Hematopoietic multipotent progenitor cell treated with erythropoietin and hydrocortisone succinate and interleukin-3 and kit ligand, for 17 days (in vitro differentiated cells): ENCODE results near the gene MAGI2.

Experiments
- DNase-seq: peaks from one replicate; pipeline ENCODE4 v3.0.0-alpha.2; 2015; ENCODE audit warnings: low spot score

The MAGI2 gene

DNA sequence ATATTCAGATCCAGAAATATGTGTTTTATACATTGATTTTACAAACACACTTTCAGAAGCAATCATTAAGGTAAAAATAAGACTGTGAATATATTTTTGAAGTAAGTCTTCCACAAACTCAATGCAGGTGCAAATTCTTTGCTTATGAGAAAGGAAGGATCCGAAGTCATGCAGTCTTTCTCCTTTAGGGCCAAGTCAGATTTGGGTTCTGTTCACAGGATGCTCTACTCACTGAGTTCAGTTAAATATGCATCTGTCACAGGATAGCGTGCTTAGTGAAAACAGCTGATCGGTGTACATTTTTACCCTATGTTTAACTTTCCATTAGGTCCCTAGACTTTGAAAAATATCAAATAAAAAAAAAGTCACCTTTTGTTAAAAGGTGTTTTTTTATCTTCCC is 1046.4 kb downstream of the MAGI2 start:
- DNase-seq: no peak

DNA sequence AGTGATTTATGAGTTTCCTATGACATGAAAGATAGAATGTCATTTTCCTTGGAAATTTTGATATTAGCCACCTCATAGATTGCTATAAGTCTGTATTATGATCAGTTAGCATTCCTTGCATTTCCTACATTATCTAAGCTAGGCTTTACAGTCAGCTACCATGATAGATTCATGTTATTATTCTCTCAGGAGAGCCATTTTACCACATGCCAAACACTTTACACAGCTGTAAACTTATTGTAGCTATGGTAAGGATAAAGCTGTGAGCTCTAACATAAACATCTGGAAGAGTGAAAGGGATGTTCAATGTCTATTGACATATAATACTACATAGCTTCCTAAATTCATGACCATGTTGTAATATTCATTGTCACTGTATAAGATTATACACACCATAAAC is 1046.9 kb downstream of the MAGI2 start:
- DNase-seq: no peak

DNA sequence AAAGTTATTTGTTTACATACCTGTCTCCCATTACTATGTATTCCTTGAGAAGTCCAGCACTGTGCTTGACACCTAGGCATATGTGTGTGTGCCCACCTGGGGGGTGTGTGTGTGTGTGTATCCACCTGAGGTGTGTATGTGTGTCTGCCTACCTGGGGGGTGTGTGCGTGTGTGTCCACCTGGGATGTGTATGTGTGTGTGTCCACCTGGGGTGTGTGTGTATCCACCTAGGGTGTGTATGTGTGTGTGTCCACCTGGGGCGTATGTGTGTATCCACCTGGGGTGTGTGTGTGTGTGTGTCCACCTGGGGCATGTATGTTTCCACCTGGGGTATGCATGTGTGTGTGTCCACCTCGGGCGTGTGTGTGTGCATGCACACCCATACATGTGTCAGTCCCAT is 1051.4 kb downstream of the MAGI2 start:
- DNase-seq: no peak

DNA sequence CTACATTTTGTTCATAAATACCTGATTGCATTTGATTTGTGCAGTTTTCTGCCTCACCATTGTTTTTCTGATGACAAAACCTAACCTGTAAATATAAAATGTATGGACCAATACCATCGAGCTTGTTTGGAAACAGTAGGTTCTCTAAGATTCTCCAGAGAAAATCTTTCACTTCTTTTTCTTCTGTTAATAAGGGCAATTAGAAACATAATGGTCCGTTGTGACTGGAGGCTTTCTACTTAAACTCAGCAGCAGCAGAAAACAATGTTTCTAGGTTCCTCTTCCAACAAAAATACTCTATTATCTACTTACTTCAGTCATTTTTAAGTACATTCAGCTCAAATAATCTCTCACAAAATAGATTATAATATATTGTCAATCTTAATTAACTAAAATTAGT is 1053.4 kb downstream of the MAGI2 start:
- DNase-seq: no peak

DNA sequence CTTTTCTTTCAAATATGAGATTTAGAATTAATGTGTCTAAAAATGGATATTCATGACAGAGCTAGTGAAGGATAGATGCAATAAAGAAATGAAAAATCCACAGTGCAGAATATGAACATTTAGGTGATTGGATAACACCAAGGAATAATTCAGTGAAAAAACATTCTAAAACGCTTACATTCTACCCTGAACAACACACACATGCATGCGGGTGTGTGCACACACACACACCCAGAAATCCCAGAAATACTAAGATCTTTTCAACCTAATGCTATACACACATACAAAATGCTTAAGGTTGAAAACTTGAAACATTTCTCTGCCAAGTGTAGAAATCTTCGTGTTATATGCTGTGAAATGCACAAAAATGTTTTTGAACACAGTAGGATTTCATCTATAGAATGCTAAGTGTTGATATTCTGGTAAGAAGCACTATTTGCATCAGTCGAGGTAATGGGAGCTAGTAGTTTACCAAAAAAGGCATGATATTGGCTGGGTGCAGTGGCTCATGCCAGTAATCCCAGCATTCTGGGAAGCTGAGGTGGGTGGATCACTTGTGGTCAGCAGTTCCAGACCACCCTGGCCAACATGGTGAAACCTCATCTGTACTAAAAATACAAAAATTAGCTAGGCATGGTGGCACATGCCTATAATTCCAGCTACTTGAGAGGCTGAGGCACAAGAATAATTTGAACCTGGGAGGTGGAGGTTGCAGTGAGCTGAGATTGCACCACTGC is 1054.3 kb downstream of the MAGI2 start:
- DNase-seq: no peak

DNA sequence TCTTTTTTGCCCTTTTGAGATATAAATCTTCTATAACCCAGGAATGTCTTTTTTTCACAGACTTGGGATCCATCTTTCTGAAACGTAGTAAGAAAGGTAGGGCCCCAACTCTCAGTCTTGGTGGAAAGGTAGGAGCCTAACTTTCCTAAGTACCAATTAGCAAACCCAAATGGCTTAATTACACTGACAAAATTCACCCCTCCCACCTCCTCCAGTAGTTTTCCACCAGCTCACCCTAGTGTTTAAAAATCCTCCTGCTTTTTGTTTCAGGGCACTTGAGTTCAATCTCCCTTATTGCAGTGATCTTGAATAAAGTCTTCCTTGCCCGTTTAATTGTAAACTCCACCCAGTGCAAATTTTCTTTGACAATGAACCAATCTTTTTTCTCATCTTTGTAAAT is 1054.9 kb downstream of the MAGI2 start:
- no peak for DNase-seq

DNA sequence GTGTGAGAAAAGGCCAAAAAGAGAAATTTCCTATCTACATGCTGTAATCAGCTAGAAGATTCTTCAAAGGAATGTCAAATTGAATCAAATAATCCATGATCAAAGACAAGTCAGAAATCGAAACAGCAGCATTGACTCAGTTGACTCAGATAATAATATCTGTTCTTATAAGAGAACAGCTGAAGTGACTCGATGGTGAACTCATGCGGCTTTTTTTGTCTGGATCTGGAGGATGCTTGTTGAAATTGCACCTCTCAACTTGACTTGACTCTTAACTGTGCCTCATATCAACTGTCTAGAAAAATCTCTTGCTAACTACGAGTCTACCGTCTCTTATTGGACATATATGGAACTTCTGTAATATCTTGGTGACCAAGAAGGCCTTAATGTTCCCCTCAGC is 1055.4 kb downstream of the MAGI2 start:
- no peak for DNase-seq

DNA sequence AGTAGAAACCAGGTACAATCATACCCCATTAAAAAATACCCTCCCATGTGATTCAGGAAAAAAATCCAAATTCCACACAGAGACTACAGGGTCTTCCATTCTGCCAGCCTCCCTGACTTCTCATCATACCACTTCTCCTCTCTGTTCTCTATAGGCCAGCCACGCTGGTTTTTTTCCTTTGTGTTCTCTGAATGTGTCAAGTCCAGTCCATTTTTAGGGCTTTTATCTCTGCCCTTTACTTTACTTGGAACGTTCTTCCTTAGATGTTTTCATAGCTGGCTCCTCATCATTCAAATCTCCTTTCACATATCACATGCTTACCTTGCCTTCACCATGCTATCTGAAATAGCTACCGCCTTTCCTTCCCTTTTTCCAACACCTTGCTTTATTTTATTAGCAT is 1057.3 kb downstream of the MAGI2 start:
- DNase-seq: no peak

DNA sequence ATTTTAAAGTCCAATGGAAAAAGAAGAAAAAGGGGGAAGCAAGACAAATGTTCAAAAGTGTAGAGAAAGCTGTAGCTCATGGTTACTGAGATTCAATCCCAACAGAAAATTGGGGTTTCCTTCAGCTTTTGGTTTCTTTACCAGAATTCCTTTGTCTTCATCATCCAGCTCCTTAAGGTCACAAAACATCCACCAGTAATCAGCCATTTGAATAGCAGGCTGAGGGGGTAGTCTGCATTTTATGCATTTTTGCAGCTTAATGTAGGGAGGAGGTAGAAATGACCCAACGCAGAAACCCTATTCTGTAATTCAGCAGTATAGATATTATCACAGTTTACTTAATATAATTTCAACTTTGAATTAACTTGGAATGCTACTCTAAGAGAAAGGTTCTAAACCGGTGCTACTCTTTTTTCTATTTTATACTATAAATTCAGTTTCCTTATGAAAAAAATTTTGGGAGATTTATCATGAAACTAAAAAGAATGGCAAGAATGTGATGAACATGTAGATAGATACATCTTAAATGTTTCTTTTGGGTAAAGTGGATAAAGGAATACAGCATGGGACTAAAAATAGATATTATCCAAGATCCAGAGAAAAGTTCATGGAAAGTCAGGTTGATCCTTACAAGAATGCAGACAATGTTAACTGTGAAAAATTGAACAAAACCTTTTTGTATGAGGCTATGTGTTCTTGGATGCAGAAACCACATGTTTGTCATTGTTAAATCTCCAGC is 1058.0 kb downstream of the MAGI2 start:
- DNase-seq: no peak

DNA sequence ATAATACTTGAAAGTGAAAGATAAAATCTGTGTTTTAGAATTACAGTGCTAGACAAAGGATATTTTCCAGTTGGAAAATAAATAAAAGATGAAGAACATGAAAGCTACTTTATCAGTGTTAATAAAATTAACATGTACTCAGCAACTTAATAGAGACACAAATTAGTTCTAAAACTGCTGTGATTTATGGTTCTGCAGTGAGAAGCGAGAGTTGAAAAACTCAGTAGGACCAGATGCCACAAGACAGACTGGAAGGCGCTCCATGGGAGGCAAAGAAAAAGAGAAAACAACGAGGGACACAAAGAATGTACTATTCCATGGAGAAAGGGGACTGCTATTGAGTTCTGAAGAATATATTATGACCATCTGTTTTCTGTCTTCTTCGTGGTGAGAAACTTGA is 1064.4 kb downstream of the MAGI2 start:
- DNase-seq: no peak

DNA sequence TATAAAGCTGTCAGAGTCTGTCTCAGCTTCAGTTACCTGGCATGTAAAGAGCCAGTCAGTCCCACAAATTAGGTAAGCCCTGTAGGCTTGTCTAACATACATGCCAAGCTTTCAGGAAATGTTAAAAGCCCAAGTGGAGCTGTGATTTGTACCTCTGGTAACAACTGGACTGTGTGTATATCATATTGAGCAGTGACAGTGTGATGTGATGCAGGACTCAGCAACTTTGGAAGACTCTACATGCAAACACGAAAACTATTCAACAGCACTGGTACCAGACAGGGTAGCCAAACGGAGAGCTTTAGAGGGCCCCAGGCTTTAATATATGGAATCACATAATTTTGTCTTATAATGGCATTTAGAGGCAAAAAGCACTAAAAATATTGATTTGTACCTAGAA is 1066.9 kb downstream of the MAGI2 start:
- DNase-seq: no peak

DNA sequence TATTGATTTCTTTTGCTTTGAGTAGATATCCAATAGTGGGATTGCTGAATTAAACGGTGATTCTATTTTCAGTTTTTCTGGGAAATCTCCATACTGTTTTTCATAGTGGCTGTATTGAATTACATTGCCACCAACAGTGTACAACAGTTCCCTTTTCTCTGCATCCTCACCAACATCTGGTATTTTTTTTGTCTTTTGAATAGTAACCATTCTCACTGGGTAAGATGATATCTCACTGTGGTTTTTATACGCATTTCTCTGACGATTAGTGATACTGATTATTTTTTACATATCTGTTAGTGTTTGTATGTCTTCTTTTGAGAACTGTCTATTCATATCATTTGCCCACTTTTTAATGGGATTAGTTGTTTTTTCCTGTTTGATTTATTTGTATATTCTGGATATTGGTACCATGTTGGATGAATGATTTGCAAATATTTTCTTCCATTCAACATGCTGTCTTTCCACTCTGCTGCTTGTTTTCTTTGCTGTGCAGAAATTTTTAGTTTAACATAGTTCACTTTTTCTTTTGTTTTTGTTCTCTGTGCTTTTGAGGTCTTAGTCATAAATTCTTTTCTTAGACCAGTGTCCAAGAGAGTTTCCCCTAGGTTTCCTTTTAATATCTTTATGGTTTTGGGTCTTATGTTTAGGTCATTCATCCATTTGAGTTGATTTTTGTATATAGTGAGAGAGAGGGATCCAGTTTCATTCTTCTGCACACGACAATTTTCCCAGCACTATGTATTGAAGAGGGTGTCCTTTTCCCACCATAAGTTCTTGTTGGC is 1070.2 kb downstream of the MAGI2 start:
- no peak for DNase-seq

DNA sequence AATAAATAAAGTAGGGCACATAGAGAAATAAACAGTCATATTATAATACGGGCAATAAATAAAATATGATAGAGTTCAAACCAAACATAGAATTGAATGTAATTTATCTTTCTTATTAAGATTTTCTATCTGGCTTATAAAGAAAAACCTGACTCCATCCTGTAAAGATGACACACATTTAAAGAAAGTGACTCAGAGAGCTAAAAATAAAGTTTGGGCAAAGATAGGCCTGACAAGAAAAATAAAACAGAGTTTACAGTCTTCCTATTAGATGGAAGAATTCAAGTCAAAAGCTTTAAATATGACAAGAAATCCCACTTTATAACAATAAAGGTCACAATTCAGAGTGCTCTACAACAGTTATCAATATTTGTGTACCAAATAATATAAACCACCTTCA is 1074.3 kb downstream of the MAGI2 start:
- DNase-seq: no peak

DNA sequence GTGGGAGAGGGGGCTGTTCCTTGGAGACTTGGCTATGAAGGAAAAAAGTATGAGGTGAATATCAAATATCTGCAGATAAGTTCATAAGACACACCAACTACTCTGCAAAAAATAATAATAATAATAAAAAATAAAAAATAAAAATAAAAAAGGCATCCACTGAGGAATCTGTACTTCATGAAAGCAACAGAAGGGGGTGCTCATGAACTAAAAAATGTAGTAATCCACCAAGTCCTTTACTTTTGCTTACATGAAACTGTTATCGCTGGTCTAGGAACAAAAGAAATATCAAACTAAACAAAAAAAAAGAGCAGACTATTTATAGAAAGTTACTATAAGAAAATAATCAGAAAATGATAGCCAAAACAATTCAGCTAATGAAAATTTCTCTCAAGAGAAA is 1075.9 kb downstream of the MAGI2 start:
- DNase-seq: no peak

DNA sequence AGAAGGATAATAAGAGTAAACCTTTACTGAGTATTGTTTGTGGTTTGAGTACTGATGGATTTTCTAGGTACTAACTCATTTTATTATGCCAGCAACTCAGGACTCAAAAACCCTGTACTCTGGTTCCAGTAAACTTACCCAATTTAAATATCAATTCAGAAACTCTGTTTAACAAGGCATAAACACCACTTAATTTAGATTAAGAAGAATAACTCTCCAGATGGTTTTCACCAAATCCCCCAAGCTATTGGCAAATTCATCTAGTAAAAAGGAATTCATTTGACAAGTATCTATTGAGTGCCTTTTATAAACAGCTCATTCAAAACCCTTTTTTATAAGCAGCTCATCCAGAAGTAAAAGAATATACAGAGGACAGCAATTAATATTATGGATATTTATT is 1082.5 kb downstream of the MAGI2 start:
- DNase-seq: no peak

DNA sequence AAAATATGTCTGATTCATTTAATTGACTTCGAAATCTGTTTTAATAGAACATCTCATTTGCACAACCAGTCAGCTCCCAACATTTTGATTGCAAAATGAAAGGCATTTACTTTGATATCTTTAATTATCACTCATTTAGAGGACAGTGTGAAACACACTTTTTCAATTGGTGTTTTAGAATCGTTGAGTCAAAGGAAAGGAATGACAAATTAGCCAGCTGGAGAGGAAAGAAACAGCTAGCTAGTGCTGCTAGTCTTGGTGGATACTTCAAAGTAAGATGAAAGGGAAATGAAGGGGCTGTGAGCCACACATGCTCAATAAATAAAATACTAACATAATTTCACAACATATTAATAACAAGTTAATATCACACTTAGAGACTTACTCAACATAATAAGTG is 1084.7 kb downstream of the MAGI2 start:
- no peak for DNase-seq

DNA sequence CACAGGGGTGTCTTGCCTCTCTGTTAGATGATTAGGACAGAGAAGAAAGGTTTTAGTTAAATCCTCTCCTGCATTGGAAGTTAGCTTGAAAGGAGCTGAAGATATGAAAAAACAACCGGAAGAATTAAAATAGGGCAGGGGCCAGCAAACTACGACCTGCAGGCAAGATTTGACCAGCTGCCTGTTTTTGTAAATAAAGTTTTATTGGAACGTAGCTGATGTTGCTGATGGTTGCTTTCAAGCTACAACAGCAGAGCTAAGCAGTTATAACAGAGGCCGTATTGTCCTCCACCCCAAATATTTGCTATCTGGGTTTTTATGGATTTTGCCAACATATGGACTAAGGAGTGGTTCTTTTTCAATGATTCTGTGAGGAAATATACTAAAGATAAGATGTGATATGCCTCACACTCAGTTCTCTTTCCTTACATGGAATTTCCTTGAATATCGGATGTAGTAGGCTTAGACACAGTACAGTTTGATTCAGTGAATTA is 1086.1 kb downstream of the MAGI2 start:
- DNase-seq: no peak

DNA sequence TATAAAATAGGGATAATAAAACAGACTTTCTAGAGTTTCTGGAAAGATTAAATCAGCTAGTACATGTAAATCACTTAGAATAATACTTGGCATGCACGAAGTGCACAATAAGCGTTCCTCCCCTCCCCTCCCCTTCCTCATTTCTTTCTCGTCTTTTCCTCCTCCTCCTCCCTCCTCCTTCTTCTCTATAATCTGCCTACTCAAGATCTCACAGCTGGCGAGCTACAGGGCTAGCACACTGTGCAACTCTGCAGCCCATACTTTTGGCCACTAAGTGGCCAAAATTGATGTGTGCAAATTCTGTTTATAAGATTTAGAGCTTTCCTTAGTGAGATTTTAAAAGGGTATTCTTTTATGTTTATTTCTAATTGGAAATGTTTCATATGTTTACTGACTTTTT is 1089.6 kb downstream of the MAGI2 start:
- DNase-seq: no peak

DNA sequence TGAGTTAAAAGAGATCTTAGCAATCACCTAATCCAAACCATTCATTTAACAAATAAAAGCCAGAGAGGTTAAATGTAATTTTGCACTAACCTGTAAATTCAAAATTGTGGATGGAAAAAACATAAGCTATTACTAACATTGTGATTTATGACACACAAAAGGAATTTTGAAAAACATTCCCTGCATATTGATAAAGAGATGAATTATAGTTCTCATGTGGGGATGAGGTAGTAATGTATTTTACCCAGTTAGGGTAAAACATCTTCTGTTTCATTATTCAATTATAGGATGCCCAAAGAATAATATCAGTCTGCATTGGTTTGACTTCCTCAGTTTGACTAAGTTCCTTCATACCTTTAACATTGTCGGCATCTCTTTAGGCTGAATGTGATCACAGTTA is 1093.6 kb downstream of the MAGI2 start:
- DNase-seq: no peak

DNA sequence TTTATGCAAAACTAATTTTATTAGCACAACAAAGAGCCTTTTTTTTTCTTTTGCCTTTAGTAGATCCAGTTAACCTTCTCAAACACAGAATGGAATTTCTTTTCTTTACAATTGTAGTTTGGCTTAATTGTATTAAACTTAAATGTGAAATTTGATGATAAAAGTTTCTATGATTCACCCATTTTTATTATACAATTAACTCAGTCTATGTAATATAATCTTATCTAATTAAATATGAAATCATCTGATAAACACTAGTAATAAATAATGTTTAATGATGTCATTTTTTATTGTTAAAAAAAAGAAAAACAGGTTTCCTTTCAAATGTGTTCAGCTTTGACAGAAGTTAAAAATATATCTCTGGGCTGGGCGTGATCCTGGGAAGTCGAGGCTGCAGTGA is 1095.8 kb downstream of the MAGI2 start:
- no peak for DNase-seq

DNA sequence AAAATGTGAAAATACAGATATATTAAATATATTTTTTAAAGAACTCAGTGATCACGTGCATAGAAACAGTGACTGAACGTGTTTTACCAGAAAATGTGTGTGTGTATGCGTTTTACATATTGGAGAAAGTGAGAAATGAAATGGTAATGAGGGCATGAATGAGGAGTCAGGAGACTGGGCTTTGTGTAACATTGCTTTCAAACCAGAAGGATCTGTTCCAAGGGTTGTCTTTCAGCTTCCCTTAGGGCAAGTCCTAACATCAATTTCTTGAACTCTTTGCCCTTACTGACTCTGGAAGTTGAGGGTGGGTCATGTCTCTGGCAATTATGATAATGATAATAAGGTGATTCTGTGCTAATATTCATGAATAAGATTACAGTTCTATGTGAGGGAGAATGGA is 1097.6 kb downstream of the MAGI2 start:
- DNase-seq: no peak

DNA sequence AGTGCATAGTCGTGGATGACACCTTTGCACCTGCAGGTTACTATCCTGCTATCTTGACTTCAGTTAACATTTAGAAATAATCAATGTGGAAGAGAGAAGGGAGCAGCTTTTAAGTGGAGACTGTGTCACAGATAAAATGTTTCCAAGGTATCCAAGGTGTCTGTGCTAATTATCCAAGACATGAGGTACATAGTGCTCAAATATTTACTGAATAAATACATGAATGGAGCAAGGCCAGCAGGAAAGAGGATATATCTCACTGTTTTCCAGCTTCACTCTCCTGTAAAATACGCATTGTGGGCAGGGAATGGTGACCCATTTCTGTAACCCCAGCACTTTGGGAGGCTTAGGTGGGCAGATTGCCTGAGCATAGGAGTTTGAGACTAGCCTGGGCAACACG is 1102.5 kb downstream of the MAGI2 start:
- DNase-seq: no peak

DNA sequence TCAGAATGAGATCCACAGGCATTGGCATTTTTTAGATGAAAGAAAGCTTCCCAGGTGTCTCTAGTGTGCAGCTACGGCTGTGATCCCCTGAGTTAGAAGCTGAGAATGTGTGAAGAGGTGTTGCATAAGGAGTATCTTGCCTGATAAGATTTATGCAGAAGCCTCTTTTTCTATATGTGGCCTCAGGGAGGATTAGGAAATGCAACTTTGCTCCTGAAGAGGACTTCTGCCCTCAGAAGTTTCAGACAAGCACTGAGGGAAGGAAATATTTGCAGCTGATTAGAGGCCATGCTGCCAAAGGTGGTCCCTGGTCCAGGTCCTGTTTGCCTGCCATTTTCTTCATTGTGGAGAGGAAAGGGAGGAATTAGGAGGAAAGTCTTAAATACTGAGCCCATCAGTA is 1103.1 kb downstream of the MAGI2 start:
- no peak for DNase-seq
